PC-9 (cell line): ENCODE data around the gene TIGD6.

Experiments
- EZH2 ChIP-seq: fragments of 200-600 bp; sonication (generic); IDR thresholded peaks from 2 replicates; pipeline ENCODE4 v1.8.0; 2017; ENCODE audit warnings: antibody characterized with exemption, low read depth
- TF ChIP-seq, protein P1 (sequence below): fragments of 200-600 bp; sonication (generic); conservative IDR thresholded peaks from 2 replicates; pipeline ENCODE4 v1.6.1; 2017; ENCODE audit warnings: mixed run types, antibody characterized with exemption, mild to moderate bottlenecking, moderate library complexity

GRCh38 chr5:149993471-149993870 lies 7.0 kb downstream of the TIGD6 start:
- TF ChIP-seq, protein P1, sequence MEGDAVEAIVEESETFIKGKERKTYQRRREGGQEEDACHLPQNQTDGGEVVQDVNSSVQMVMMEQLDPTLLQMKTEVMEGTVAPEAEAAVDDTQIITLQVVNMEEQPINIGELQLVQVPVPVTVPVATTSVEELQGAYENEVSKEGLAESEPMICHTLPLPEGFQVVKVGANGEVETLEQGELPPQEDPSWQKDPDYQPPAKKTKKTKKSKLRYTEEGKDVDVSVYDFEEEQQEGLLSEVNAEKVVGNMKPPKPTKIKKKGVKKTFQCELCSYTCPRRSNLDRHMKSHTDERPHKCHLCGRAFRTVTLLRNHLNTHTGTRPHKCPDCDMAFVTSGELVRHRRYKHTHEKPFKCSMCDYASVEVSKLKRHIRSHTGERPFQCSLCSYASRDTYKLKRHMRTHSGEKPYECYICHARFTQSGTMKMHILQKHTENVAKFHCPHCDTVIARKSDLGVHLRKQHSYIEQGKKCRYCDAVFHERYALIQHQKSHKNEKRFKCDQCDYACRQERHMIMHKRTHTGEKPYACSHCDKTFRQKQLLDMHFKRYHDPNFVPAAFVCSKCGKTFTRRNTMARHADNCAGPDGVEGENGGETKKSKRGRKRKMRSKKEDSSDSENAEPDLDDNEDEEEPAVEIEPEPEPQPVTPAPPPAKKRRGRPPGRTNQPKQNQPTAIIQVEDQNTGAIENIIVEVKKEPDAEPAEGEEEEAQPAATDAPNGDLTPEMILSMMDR: no peak
- no peak for TF ChIP-seq EZH2
